ENCODE measurements around the gene GRM2.

GRCh38 chr3:51716805-51717204 lies 9.9 kb downstream of the GRM2 start:
- TF ChIP-seq NFRKB (IDR thresholded peaks at IDR 0.05) (no peak), FOXK2 (IDR thresholded peaks at IDR 0.05) (no peak), CTBP1 (IDR thresholded peaks at IDR 0.05; ENCODE audit: borderline replicate concordance) (no peak), PKNOX1 (IDR thresholded peaks at IDR 0.05) (no peak), FOXM1 (IDR thresholded peaks at IDR 0.05; ENCODE audit: borderline replicate concordance) (no peak), TARDBP (IDR thresholded peaks at IDR 0.05) (no peak), SUZ12 (IDR thresholded peaks at IDR 0.05) (no peak), L3MBTL2 (conservative IDR thresholded peaks at IDR 0.05) (no peak), SP1 (IDR thresholded peaks at IDR 0.05) (no peak)
